HK-2 (cell line): ENCODE measurements around the gene IL12A.

ENCODE experiments used
- DNase-seq: peaks from one replicate; pipeline ENCODE4 v3.0.0-alpha.2; 2018; ENCODE audit not compliant: unreplicated experiment

The IL12A gene

GRCh38 chr3:160027541-160028195, 39.0 kb downstream of the IL12A start:
- peak; percentile 19 for DNase-seq

GRCh38 chr3:160035757-160036156, 47.1 kb downstream of the IL12A start:
- DNase-seq: no peak

DNA sequence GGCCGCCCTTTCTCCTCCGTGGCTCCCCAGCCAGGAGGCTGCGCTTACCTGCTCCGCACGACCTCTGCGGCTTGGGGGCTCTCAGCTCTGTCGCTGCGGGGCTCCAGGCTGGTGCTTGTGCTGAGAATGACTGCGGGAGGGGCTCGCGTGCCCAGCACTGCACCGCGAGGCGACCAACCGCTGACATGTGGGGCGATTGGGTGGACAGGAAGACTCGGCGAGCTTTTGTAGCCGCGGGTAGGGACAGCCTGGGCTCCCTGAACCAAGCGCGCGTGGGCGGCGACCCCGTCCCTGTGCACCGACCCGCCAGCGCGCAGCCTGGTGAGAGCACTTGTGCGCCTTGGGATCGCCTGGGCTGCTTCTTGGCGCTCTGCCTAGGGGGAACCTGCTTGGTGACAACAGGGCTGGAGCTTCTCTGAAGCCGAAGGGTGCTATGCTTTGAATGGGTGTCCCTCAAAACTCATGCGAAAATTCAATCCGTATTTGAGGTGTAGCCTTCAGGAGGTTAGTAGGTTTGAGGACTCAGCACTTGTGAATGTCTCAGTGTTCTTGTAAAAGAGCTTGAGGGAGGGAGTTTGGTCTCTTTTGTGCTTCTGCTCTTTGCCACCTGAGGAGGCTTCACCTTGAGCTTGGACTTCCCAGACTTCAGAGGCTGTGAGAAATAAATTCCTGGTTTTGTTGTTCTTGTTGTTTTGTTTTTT, 50.4 kb downstream of the IL12A start:
- DNase-seq: no peak

DNA sequence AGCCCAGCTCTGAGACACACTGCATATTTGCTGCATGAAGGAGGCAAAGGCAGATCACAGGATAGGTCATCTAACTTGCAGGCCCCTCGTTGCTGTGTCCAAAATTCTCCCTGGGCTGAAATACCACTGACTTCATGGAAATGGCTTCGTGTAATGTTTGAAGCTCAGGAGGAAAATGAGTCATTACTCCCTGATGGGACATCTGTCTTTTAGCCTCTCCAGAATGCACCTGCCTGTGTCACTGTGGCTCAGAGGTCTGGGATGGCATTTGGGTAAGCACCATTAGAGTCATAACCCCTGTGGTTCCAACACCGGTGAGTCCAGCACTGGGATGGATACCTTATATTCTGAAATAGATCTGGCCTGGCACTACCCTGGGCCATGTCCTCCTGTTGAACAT, 51.5 kb downstream of the IL12A start:
- no peak for DNase-seq

DNA sequence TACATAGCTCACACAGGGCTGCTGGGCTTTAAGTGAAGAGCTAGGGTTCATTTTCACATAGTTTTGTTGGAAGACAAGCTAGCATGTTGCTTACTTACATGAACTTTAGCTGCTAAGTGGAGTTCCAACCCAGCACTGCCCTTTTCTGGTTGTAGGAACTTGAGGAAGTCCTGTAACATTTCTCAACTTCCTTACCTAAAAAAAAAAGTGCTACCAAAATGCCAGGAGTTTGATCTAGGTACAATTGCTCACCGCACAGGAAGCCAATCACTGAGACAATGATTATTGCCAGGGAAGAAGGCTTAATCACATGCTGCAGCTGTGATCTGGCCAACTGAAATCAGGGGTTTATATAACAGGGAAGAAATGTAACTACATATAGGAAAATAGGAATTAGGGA, 52.8 kb downstream of the IL12A start:
- DNase-seq: no peak

GRCh38 chr3:160044121-160044520, 55.5 kb downstream of the IL12A start:
- DNase-seq: no peak
